NAMALWA (cell line): ENCODE data around the gene IMMP2L.

Experiments used
- DNase-seq: peaks from one replicate; pipeline ENCODE4 v3.0.0-alpha.2; 2015; ENCODE audit warnings: low spot score

IMMP2L gene

GRCh38 chr7:110797656-110798055, 764.6 kb downstream of the IMMP2L start:
- no peak for DNase-seq

- no peak for DNase-seq
Observed at GRCh38 chr7:110790992-110791391, 771.3 kb downstream of the IMMP2L start.

- DNase-seq, result no peak
Observed at GRCh38 chr7:110786328-110786965, 775.8 kb downstream of the IMMP2L start.

- DNase-seq, result no peak
Observed at GRCh38 chr7:110784749-110785148, 777.5 kb downstream of the IMMP2L start.

GRCh38 chr7:110780712-110781111, 781.6 kb downstream of the IMMP2L start:
- no peak for DNase-seq

- no peak for DNase-seq
Observed at GRCh38 chr7:110779339-110779738, 783.0 kb downstream of the IMMP2L start.

GRCh38 chr7:110775046-110775445, 787.2 kb downstream of the IMMP2L start:
- no peak for DNase-seq

GRCh38 chr7:110774071-110774470, 788.2 kb downstream of the IMMP2L start:
- DNase-seq, result no peak

- DNase-seq, result no peak
Observed at GRCh38 chr7:110772615-110773014, 789.7 kb downstream of the IMMP2L start.

- no peak for DNase-seq
Observed at GRCh38 chr7:110771717-110772116, 790.6 kb downstream of the IMMP2L start.

- DNase-seq, result no peak
Observed at GRCh38 chr7:110767550-110768110, 794.7 kb downstream of the IMMP2L start.

GRCh38 chr7:110766864-110767263, 795.4 kb downstream of the IMMP2L start:
- no peak for DNase-seq

- DNase-seq, result no peak
Observed at GRCh38 chr7:110764852-110765251, 797.4 kb downstream of the IMMP2L start.

GRCh38 chr7:110762546-110763225, 799.6 kb downstream of the IMMP2L start:
- DNase-seq, result no peak

GRCh38 chr7:110760341-110760740, 802.0 kb downstream of the IMMP2L start:
- no peak for DNase-seq

GRCh38 chr7:110759069-110759468, 803.2 kb downstream of the IMMP2L start:
- DNase-seq, result no peak

- no peak for DNase-seq
Observed at GRCh38 chr7:110754649-110755048, 807.6 kb downstream of the IMMP2L start.

- no peak for DNase-seq
Observed at GRCh38 chr7:110750931-110751605, 811.2 kb downstream of the IMMP2L start.

- DNase-seq, result no peak
Observed at GRCh38 chr7:110733221-110733620, 829.1 kb downstream of the IMMP2L start.

GRCh38 chr7:110724811-110725210, 837.5 kb downstream of the IMMP2L start:
- DNase-seq, result no peak

GRCh38 chr7:110721395-110721794, 840.9 kb downstream of the IMMP2L start:
- no peak for DNase-seq

GRCh38 chr7:110720626-110721025, 841.7 kb downstream of the IMMP2L start:
- DNase-seq, result no peak

GRCh38 chr7:110719741-110720140, 842.6 kb downstream of the IMMP2L start:
- DNase-seq, result no peak
